ENCODE measurements around the gene OSBPL7.

GRCh38 chr17:47839071-47839470, 17.5 kb upstream of the OSBPL7 start:
- TF ChIP-seq CTCF (IDR thresholded peaks at IDR 0.05) (no peak), EZH2 (IDR thresholded peaks at IDR 0.05) (no peak)

Data from neural progenitor cell (in vitro differentiated cells).